GM18870 (cell line): ENCODE measurements around the gene SORBS2.
"Not testable (repeated sequence)": the region's sequence is repeated elsewhere in the genome, so short reads cannot be mapped to it uniquely, and the experiment has no call there.

Source experiments
- ATAC-seq: cut with Tn5 transposase; IDR thresholded peaks from one replicate; pipeline ENCODE4 v1.9.1; 2021; ENCODE audit warnings: moderate library complexity; ENCODE audit not compliant: unreplicated experiment

Gene SORBS2

DNA sequence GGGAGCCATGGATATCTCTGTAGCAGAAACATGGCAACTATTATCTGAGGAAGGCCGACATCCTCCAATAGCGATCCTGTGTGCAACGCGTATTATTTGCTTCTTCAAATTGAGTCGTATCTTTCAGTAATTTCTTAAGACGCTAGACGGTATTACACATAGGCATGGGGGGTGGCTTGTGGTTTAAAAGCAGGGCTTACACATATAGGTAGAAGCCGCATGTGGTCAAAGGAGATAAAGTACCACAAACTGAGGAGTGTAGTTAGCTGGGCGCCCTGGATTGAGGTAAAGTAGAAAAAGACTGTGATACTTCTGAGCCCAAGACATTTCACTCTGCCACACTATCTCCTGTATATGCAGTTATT lies 94.6 kb downstream of the SORBS2 start:
- no peak for ATAC-seq

DNA sequence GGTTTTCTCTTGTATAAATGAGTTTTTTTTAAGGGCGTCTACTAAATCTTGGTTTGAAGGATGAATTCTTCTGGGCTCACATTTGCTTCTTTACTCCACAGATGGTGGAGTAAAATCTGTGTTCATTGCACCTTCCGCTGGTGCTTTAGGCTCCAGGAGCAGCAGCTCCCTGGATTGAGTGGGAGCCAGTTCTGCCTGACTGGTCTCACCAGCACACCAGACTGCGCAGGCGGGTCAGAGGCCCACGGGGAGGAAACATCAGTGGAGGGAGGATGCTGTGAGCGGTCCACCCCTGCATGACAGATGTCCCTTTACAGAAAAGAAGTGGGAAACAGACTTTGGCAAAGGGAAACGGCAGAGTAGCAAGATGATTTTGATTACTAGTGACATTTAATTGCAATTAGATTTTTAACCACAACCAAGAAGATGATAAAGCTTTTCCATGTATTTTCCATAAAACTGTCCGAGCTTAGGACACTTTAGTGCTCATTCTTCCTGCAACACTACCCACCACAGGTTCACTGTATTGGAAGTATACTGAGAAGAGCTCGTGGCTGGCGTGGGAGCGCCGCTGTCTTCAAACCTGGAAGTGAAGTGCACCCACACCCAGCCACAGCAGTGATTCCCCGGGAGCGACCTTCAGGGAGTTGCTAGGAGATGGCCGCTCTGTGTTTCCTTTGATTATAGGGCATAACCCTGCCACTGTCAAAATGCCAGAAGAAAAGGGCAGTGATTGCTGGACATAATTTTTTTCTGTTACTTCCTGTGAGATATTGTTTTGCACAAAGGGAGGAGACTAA lies 95.2 kb downstream of the SORBS2 start:
- no peak for ATAC-seq

DNA sequence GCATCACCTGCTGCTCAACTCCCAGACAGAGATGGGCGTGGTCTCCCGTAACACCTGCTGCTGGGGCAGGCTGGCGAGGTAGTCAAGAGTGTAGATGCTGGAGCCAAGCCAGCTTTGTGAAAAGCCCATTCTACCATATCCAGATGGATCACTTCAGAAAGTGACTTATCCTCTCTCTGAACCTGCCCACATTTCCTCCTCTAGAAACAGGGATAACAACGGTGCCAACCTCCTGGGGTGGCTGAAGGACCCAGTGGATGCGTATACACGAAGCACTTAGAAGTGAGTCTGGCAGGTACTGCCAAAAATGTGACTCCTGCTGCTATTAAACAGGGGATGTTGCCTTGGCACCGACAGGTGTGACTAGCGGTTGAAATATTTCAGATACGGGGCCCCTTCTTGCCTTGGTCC lies 95.8 kb downstream of the SORBS2 start:
- ATAC-seq = no peak

DNA sequence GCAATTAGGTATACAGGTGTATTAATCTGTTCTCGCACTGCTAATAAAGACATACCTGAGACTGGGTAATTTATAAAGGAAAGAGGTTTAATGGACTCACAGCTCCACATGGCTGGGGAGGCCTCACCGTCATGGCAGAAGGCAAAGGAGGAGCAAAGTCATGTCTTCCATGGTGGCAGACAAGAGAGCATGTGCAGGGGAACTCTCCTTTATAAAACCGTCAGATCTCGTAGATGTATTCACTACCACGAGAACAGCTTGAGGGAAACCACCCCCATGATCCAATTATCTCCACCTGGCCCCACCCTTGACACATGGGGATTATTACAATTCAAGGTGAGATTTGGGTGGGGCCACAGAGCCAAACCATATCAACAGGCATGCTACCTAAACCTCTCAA lies 97.5 kb downstream of the SORBS2 start:
- not testable (repeated sequence) for ATAC-seq

DNA sequence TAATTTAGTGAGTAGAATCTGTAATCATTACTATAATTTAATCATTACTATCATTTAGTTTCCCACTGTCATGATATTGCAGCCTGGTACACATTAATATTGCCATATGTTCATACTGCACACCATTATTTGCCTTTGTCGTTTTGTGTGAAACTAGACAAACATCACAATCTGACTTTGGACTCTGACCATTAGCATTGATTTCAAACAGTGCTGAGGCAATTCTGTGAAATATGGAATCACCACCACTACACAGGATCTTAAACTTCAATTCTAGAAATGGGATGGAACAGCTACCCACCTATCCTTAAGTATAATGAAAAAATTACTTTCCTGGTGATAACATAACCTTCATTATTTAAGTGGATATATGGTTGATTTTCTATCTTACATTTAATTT lies 98.3 kb downstream of the SORBS2 start:
- ATAC-seq = no peak

DNA sequence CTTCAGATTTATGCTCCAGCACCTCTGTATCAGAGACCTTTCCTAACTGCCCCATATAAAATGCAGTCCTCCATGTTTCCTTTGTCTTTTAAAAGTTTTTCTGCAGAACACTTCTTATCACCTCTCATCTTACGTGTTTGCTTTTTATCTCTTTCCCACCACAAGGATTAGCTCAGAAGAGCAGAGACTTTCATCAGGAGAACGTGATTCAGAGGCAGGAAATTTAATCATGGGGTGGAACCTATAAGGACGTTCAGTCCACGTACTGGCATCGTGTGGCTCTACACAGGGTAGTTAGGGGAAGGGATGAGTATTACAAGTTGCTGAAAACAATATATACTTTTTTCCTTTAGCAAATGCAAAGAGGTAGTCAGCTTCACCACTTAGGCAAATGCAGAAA lies 98.7 kb downstream of the SORBS2 start:
- ATAC-seq = no peak

DNA sequence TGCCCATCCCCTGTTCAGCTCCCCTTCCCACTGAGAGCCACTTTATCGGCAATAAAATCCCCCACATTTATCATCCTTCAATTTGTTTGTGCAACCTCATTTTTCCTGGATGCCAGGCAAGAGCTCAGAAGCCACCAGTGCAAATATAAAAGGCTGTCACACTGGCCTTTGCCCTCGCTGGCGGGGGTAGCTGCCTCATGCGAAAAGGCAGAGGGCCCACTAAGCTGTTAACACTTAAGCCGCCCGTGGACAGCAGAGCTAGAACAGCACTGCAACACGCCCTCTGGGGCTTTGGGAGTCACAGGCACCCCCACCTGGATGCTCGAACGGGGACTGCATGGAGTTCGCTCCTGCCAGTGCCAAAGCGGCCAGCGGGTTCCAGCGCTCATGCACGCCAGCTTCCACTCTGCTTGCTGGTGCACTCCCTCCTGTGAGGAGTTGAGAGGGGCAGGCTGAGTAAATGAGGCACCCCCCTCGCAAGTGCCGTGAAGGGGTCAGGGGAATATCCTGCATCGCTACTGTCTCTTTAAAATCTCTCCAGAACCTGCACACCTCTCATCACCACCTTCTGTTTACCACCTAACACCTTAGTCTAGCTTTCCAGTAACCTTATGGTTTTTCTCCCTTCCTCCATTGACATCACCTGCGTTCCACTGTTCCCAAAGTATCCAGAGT lies 99.5 kb downstream of the SORBS2 start:
- no peak for ATAC-seq

DNA sequence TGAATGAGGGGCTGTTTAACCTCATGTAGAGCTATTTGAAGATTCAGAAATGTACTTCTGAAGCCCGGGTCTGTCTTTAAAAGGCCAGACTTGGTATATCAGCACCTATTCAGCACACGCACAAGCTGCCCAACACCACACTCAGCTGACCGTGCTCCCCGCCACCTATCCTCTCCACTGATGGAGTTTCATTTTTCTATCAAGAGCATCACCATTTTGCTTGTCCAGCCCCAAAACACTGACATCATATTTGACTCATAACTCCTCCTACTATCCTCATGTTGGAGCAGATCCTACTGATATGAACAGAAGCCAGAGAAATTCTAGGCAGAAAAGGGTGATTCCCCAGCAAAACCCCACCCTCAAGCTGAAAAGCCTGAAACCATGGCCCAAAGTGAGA lies 100.3 kb downstream of the SORBS2 start:
- ATAC-seq = no peak

DNA sequence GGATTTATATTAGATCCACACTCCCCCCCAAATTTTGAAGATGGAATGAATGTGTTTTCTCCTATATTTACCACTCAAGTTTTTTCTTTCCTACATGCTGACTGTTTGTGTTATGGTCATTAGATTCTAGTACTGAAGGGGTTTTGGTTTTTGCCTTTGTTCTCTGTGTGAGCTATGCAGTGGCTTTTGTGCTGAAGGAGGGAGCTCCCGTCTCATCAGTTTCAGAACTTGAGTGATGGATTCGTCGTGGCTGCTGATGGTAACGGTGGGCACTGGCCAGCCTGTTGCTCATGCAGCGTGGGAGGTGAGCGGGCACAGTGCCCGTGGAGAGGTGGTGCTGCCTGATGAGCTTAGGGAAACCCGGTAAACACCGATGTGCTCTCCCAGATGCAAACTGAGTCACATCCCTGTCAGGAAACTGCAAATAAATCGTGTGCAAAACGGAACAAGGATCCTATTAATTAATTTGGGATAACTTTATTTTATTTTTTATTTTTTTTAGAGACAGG lies 101.5 kb downstream of the SORBS2 start:
- ATAC-seq = no peak

DNA sequence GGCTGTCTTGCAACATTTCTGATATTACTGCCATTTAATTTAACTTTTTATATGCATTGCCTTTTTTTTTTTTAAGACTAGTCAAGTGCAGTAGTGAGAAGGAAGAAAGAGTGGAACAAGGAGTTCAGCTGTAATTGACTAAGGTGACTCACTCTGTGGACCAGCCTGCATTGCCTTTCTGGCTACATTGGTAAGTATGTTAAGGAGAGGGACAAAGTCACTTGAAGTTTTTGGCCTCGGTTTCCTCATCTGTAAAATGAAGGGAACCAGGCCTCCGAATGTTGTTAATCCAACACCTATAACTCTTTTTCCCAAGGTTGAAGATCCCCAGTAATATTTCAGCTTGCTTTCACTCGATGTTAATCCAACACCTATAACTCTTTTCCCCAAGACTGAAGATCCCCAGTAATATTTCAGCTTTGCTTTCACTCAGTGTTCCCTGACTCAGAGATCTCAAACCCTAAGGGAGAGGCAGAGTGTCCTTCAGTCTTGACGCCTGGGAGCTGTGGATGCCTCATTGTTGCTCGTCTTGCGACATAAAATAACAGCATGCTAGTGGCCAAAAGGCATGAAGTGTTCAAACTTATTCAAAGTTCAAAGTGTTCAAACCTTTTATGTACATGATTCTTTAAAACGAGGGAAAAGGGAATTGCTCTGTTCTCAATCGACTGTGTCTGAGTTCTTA lies 102.0 kb downstream of the SORBS2 start:
- ATAC-seq = no peak

DNA sequence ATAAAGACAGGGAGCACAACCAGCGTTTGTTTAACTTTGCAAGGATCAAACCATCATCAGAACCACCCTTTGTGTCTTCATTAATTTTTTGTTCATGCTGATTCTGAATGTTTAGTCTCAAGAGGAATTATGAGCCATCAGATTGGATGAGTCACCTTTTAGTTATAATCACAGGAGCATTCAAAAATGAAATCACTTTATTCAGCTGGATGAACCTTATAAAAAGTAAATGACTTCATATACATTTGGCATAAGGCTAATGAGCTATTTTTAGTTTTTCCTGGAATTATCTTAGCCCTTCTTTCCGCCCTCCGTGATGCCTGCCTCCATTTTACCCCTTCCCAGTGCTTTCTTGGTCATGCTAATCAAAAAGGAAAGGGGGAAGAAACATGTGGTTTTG lies 103.6 kb downstream of the SORBS2 start:
- no peak for ATAC-seq

DNA sequence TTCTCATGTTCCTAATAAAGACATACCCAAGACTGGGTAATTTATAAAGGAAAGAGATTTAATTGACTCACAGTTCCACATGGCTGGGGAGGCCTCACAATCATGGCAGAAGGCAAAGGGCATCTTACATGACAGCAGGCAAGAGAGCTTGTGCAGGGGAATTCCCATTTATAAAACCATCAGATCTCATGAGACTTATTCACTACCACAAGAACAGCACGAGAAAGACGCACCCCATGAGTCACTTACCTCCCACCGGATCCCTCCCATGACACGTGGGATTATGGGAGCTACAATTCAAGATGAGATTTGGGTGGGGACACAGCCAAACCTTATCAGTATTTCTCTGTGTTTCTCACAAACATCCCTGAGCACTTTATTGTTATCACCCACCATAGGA lies 104.4 kb downstream of the SORBS2 start:
- peak; percentile 73 for ATAC-seq

DNA sequence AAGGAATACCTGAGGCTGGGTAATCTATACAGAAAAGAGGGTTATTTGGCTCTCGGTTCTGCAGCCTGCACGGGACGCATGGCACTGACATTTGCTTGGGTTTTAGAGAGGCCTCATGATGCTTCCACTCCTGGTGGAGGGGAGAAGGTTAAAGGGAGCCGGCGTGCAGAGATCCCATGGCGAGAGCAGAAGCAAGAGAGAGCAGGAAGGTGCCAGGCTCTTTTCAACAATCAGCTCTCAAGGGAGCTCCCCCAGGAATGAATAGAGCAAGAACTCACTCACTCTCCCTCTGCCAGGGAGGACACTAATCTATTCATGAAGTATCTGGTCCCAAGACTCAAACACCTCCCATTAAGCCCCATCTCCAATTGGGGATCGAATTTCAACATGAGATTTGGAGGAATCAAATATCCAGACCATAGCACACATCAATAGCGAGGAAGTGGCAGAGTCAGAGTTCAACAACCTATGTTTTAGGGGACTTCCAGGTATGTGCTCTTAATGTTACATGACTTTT lies 109.8 kb downstream of the SORBS2 start:
- ATAC-seq = no peak

DNA sequence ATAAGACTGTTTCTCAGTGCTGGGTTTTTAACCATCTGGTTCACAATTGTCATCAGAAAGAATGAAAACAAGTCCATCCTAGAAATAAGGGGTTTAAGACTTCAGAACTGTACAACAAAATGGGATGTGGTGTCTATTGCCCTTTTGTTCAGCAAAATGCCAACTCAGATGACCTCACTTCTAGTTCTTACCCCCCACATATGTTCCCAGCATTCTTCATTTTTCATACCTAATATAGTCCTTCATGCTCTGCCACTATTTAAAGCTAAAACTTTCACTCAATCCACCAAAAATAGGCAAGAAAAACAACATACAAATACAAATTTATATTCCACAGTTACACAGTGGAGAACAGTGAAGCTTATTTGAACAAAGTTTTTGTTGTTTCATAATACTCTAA lies 111.4 kb downstream of the SORBS2 start:
- no peak for ATAC-seq

DNA sequence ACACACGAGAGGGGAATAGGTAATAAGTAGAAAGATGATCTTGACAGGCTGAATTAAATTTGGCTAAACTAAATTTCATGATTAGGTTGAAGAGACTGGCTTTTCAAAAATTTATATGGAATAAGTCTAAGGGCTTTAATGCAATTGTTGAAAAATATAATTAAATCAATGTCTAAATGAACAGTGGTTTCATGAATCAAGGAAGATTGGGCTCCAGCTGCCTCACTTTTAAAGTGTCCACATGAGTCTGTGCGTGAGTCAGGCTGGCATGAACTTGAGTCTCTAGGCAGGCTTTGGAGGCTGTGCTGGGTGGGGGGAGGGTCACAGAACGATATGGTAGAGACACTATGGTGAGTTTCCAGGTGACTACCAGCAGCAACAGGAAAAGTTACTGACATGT lies 111.9 kb downstream of the SORBS2 start:
- ATAC-seq = no peak

DNA sequence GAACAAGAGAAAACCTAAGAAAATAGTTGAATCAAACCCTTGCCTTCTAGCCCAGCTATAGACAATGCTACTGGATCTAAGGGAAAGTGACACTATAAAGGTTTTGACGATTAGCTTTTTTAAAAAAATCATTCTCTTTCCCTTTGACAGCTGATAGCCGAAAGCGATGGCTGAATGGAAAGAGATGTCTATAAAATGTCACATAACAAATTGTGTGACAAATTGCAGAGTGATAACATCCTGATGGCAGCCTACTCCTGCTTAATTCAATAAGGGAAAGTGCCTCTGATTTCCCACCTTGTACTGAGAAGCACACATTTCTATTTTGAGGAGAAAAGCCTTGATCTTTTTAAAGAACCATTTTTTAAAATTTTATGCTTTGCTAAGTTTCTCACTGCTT lies 114.5 kb downstream of the SORBS2 start:
- no peak for ATAC-seq

DNA sequence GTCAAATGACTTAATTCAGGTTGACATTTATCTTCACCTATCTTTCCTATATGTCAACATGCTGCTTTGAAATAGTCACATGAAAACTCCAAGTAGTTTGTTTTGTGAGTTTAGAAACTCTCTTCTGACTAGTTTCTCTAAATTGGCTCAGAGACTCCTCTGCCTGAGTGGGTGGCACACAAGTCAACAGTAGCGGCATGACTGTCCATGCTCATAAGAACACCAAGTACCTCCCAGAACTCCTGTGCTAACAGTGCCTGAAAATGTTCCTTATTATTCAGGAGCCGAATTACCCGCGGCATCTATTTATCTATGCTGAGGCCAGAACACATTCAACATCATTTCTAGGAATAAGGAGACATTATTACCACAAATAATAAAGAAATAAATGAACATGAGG lies 116.3 kb downstream of the SORBS2 start:
- no peak for ATAC-seq

DNA sequence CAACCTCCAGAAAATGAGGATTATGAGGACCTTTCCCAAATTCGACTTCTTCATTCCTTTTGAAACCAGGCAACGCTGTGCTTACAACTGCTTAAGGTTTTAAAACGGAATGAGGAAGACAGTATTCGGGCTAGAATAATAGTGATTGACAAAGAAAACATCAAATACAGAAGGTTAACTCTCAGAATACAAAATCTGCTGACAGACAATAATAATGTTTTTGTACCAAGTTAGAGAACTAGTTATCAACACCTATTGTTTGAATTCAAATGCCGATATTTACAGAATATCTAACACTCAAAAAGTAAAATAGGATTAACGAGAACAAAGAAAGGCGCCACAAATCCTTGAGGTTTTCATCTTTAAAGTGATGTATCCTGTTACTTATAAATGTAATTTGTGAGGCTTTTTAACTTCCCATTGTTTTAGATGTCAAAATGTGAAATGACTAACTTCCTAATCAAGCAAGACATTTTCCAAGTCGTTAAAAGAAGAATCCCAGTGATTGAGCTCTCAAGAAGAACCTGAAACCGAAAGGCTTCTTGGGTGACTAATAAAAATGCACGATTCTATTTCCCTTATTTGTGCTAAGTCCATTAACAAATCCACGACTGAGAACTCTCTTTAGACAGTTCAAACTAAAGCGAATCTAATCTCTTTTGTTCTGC lies 118.3 kb downstream of the SORBS2 start:
- no peak for ATAC-seq

DNA sequence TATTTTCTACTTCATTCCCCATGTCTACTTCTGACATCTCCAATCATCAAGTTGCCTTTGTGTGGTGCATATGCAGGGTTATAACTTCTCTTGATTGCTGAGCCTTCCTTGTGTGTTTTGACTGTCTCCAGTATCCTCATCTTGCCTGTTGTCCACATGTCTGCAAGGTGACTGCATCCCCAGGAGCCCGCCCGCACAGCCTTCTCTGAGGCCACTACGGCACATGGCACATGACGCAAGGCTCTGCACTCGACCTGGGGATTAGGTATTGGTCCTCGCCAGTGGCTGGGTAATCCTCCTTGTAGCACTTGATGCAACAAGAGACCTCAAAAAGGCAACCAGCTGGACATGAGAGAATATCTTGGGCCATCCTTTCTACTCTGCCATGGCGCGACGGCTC lies 122.6 kb downstream of the SORBS2 start:
- ATAC-seq = no peak

DNA sequence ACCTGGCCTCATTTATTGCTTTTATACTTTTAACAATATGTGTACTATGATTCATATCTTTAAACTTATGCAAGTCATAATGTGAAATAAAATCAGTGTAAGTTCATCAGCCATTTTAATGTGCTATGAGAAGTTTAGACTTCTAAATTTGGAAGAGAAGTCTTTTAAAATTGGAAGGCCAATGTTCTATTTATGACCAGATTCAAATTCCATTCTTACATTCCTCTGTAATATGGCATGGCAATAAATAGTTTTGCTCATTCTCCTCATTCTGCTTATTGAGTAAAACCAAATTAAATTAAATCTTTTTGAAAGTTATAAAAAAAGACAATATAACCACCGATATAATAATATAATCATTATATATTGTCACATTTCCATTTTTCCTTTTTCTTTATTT lies 126.2 kb downstream of the SORBS2 start:
- no peak for ATAC-seq

DNA sequence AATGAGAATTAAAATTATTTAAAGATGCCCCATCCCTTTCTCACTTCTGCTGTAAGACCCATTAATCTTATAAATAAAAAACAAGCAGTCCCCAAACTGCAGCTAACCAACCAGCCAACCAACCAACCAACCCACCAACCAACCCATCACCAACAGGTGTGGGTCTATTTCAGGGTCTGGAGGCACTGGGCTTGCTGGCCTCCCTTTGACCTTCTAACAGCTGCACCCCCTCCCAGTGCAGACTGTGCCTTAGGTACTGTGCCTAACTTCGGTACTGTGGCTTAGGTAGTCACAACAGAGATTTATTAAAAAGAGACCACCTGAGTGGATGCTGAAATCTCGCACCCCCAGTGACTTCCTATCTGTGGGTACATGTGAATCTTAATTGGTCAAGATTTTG lies 128.1 kb downstream of the SORBS2 start:
- no peak for ATAC-seq
